GM21381 (cell line): ENCODE measurements around the gene RAMP1.
"Not testable (repeated sequence)": the region's sequence is repeated elsewhere in the genome, so short reads cannot be mapped to it uniquely, and the experiment has no call there.

Experiments used
- ATAC-seq: cut with Tn5 transposase; IDR thresholded peaks from one replicate; pipeline ENCODE4 v1.9.1; 2021; ENCODE audit warnings: mild to moderate bottlenecking, moderate library complexity; ENCODE audit not compliant: unreplicated experiment

Gene RAMP1

GRCh38 chr2:237863102-237863511 lies 3.7 kb downstream of the RAMP1 start:
- no peak for ATAC-seq

GRCh38 chr2:237863689-237864443 lies 4.4 kb downstream of the RAMP1 start:
- no peak for ATAC-seq

- ATAC-seq: no peak
Observed at GRCh38 chr2:237864444-237864931, 5.1 kb downstream of the RAMP1 start.

- ATAC-seq: no peak
Observed at GRCh38 chr2:237864940-237865622, 5.7 kb downstream of the RAMP1 start.

GRCh38 chr2:237865623-237866041 lies 6.2 kb downstream of the RAMP1 start:
- no peak for ATAC-seq

GRCh38 chr2:237866101-237866621 lies 6.7 kb downstream of the RAMP1 start:
- no peak for ATAC-seq

- no peak for ATAC-seq
Observed at GRCh38 chr2:237867465-237867864, 8.0 kb downstream of the RAMP1 start.

GRCh38 chr2:237868074-237868473 lies 8.7 kb downstream of the RAMP1 start:
- ATAC-seq: not testable (repeated sequence)

- no peak for ATAC-seq
Observed at GRCh38 chr2:237868631-237869342, 9.4 kb downstream of the RAMP1 start.

GRCh38 chr2:237869343-237870102 lies 10.1 kb downstream of the RAMP1 start:
- no peak for ATAC-seq

GRCh38 chr2:237870126-237870525 lies 10.7 kb downstream of the RAMP1 start:
- no peak for ATAC-seq

- no peak for ATAC-seq
Observed at GRCh38 chr2:237870754-237871651, 11.6 kb downstream of the RAMP1 start.

GRCh38 chr2:237872178-237872887 lies 12.9 kb downstream of the RAMP1 start:
- ATAC-seq: no peak

GRCh38 chr2:237873421-237873831 lies 14.0 kb downstream of the RAMP1 start:
- no peak for ATAC-seq

GRCh38 chr2:237873897-237874551 lies 14.6 kb downstream of the RAMP1 start:
- no peak for ATAC-seq

GRCh38 chr2:237874585-237875161 lies 15.2 kb downstream of the RAMP1 start:
- ATAC-seq: no peak

- no peak for ATAC-seq
Observed at GRCh38 chr2:237875256-237876060, 16.0 kb downstream of the RAMP1 start.
